HepG2 (cell line): ENCODE results near the gene YBX2. TPM values are rescaled to one million over a fixed set of nuclear protein-coding genes. Genes with fewer than 3 reads are reported as not detected.

Source experiments
- AKAP8 ChIP-seq: sonication (generic); formaldehyde crosslinking; IDR thresholded peaks from 2 replicates; pipeline ENCODE4 v1.5.1; 2020; ENCODE audit warnings: mild to moderate bottlenecking, missing genetic modification reagents
- ETV6 ChIP-seq: sonication (generic); formaldehyde crosslinking; conservative IDR thresholded peaks from 2 replicates; pipeline ENCODE4 v1.4.0; 2020; ENCODE audit warnings: missing genetic modification reagents
- FOXO1 ChIP-seq: sonication (generic); formaldehyde crosslinking; IDR thresholded peaks from 2 replicates; pipeline ENCODE4 v1.4.0; 2020; ENCODE audit warnings: missing genetic modification reagents
- GABPB1 ChIP-seq: IDR thresholded peaks from 2 replicates; pipeline ENCODE4 v1.6.1; 2016; ENCODE audit warnings: mild to moderate bottlenecking, missing genetic modification reagents, moderate library complexity, missing compliant biosample characterization
- KDM3A ChIP-seq: IDR thresholded peaks from 2 replicates; pipeline ENCODE4 v1.6.1; 2018; ENCODE audit warnings: low read depth, missing compliant biosample characterization
- MED13 ChIP-seq: sonication (generic); formaldehyde crosslinking; IDR thresholded peaks from 2 replicates; pipeline ENCODE4 v1.5.0; 2020; ENCODE audit warnings: missing genetic modification reagents
- RBM22 ChIP-seq: fragments of 200-400 bp; formaldehyde crosslinking; optimal IDR thresholded peaks from 2 replicates; pipeline ENCODE3; 2017; ENCODE audit warnings: mild to moderate bottlenecking, low read length, moderate library complexity
- SOX5 ChIP-seq: IDR thresholded peaks from 2 replicates; pipeline ENCODE4 v1.6.1; 2016; ENCODE audit warnings: borderline replicate concordance
- SOX6 ChIP-seq, 2 experiments: fragments of 450-650 bp in 1 of 2; sonication (generic) in 1 of 2; formaldehyde crosslinking in 1 of 2; IDR thresholded peaks; 2 replicates each; pipeline versions ENCODE4 v1.4.0 to v1.6.1; 2017 to 2020; ENCODE audit warnings: antibody characterized with exemption in 1 of 2, mild to moderate bottlenecking in 1 of 2, missing genetic modification reagents in 1 of 2
- TCF12 ChIP-seq, 2 experiments: fragments of 450-650 bp in 1 of 2; sonication (generic) in 1 of 2; formaldehyde crosslinking in 1 of 2; IDR thresholded peaks; 2 replicates each; pipeline versions ENCODE4 v1.6.1 to v1.8.0; 2017 to 2022; ENCODE audit warnings: antibody characterized with exemption in 1 of 2, mild to moderate bottlenecking in 1 of 2, missing genetic modification reagents in 1 of 2, moderate library complexity in 1 of 2
- YEATS4 ChIP-seq: sonication (generic); formaldehyde crosslinking; IDR thresholded peaks from 2 replicates; pipeline ENCODE4 v1.4.0; 2020; ENCODE audit warnings: missing genetic modification reagents, borderline replicate concordance
- YY1 ChIP-seq: IDR thresholded peaks from 2 replicates; pipeline ENCODE4 v1.6.1; 2011; ENCODE audit warnings: low read length, low read depth, moderate library complexity, mild to moderate bottlenecking; ENCODE audit not compliant: insufficient read depth, insufficient replicate concordance
- ZFP91 ChIP-seq: sonication (generic); formaldehyde crosslinking; IDR thresholded peaks from 2 replicates; pipeline ENCODE4 v1.9.0; 2022; ENCODE audit warnings: missing genetic modification reagents, mild to moderate bottlenecking, borderline replicate concordance
- ZNF546 ChIP-seq: sonication (generic); formaldehyde crosslinking; conservative IDR thresholded peaks from 2 replicates; pipeline ENCODE4 v1.8.1; 2023; ENCODE audit warnings: mild to moderate bottlenecking, missing genetic modification reagents
- ZNF768 ChIP-seq: sonication (generic); formaldehyde crosslinking; IDR thresholded peaks from 2 replicates; pipeline ENCODE4 v1.4.0; 2020; ENCODE audit warnings: missing genetic modification reagents
- polyA plus RNA-seq, 8 experiments: library from polyadenylated mRNA; depleted of rRNA in 3 of 8; stranded (reverse) in 7 of 8; unstranded in 1 of 8; fragments of >200 nt; fragmentation: Illumina TruSeq in 4 of 8; extraction: Trizol in 4 of 8; gene quantifications; 2 replicates each; pipeline versions ENCODE4 v1.2.1 to v1.2.3, GENCODE V29; 2011 to 2016; ENCODE audit warnings: low read depth in 4 of 8, missing spikeins in 1 of 8, mixed read lengths in 1 of 8; ENCODE audit not compliant: insufficient read depth in 1 of 8
- total RNA-seq, 5 experiments: library from RNA; depleted of rRNA; stranded (reverse); fragments of >200 nt; fragmentation: Illumina TruSeq; extraction: Trizol; gene quantifications; 2 replicates each; pipeline ENCODE4 v1.2.3, GENCODE V29; 2016; ENCODE audit warnings: low read depth in 1 of 5
- TF ChIP-seq, protein P1 (sequence below): sonication (generic); formaldehyde crosslinking; IDR thresholded peaks from 2 replicates; pipeline ENCODE4 v1.4.0; 2020; ENCODE audit warnings: mild to moderate bottlenecking, missing genetic modification reagents
- TF ChIP-seq, protein P2 (sequence below): sonication (generic); formaldehyde crosslinking; IDR thresholded peaks from 2 replicates; pipeline ENCODE4 v1.4.0; 2020; ENCODE audit warnings: mild to moderate bottlenecking, missing genetic modification reagents
- TF ChIP-seq, protein P3 (sequence below): sonication (generic); formaldehyde crosslinking; IDR thresholded peaks from 2 replicates; pipeline ENCODE4 v1.4.0; 2020; ENCODE audit warnings: missing genetic modification reagents
- TF ChIP-seq, protein P4 (sequence below): sonication (generic); formaldehyde crosslinking; IDR thresholded peaks from 2 replicates; pipeline ENCODE4 v1.5.0; 2020; ENCODE audit warnings: missing genetic modification reagents

Gene YBX2
- total and polyA plus RNA-seq, 2 of the 13 experiments (the other 11 are each of a cell fraction or from before 2014, with no cell fraction given), result 0.12 to 0.22 TPM

DNA sequence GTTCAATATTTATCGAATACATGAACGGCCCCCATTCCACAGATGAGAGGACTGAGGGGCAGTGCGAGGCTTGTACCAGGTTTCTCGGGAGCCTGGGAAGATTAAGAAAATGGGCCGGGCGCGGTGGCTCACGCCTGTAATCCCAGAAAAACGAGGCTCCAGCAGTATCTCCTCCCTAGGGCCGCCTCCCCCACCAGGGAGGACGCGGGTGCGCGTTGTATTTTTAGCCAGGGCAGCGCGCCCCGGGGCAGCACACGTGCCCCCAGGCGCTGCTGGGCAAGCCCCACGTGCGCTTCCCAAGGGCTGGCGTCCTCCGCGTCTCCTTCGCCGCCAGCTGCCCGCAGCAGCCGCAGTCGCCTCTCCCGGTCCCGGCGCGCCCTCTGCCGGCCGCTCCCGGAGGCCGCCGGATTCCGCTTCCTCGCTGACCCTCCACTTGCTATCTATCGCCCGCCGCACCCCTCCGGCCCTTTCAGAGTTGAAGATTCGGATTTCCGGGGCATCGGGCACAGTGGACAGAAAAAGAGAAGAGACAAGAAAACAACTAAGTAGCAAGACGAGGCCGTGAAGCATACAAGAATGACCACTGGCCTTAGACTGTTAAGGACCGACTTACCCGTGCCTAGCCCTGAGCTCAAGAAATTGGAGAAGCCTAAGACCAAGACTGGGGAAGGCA, 1.9 kb upstream of the YBX2 start (continued):
- TF ChIP-seq, protein P1, sequence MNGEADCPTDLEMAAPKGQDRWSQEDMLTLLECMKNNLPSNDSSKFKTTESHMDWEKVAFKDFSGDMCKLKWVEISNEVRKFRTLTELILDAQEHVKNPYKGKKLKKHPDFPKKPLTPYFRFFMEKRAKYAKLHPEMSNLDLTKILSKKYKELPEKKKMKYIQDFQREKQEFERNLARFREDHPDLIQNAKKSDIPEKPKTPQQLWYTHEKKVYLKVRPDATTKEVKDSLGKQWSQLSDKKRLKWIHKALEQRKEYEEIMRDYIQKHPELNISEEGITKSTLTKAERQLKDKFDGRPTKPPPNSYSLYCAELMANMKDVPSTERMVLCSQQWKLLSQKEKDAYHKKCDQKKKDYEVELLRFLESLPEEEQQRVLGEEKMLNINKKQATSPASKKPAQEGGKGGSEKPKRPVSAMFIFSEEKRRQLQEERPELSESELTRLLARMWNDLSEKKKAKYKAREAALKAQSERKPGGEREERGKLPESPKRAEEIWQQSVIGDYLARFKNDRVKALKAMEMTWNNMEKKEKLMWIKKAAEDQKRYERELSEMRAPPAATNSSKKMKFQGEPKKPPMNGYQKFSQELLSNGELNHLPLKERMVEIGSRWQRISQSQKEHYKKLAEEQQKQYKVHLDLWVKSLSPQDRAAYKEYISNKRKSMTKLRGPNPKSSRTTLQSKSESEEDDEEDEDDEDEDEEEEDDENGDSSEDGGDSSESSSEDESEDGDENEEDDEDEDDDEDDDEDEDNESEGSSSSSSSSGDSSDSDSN (CRISPR knock-in tag), result peak; percentile 50; the same call in 1 of the 2 replicates
- no peak for TF ChIP-seq TCF12 (IDR thresholded peaks at IDR 0.05)
- no peak for TF ChIP-seq TCF12 (CRISPR knock-in tag; IDR thresholded peaks at IDR 0.05)
- peak; percentile 63; the same call in 1 of the 2 replicates for TF ChIP-seq ZFP91
- TF ChIP-seq SOX6 (IDR thresholded peaks at IDR 0.05), result no peak
- peak; percentile 34; the same call in 1 of the 2 replicates for TF ChIP-seq SOX6 (CRISPR knock-in tag; IDR thresholded peaks at IDR 0.05)
- TF ChIP-seq ETV6 (CRISPR knock-in tag), result peak; percentile 52; the same call in 1 of the 2 replicates
- TF ChIP-seq GABPB1 (CRISPR knock-in tag), result peak; percentile 74; the same call in 1 of the 2 replicates
- TF ChIP-seq, protein P2, sequence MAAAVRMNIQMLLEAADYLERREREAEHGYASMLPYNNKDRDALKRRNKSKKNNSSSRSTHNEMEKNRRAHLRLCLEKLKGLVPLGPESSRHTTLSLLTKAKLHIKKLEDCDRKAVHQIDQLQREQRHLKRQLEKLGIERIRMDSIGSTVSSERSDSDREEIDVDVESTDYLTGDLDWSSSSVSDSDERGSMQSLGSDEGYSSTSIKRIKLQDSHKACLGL, result peak; percentile 67; the same call in 1 of the 2 replicates
- peak; percentile 89 for TF ChIP-seq KDM3A (CRISPR knock-in tag)
- TF ChIP-seq ZNF768 (CRISPR knock-in tag), result peak; percentile 55; the same call in 1 of the 2 replicates
- TF ChIP-seq RBM22, result no peak
- TF ChIP-seq MED13 (CRISPR knock-in tag), result no peak
- TF ChIP-seq FOXO1 (CRISPR knock-in tag), result peak; percentile 30; the same call in 1 of the 2 replicates
- TF ChIP-seq SOX5 (CRISPR knock-in tag), result peak; percentile 40; the same call in 1 of the 2 replicates
- TF ChIP-seq YEATS4 (CRISPR knock-in tag), result peak; percentile 77; the same call in 1 of the 2 replicates
- TF ChIP-seq, protein P3, sequence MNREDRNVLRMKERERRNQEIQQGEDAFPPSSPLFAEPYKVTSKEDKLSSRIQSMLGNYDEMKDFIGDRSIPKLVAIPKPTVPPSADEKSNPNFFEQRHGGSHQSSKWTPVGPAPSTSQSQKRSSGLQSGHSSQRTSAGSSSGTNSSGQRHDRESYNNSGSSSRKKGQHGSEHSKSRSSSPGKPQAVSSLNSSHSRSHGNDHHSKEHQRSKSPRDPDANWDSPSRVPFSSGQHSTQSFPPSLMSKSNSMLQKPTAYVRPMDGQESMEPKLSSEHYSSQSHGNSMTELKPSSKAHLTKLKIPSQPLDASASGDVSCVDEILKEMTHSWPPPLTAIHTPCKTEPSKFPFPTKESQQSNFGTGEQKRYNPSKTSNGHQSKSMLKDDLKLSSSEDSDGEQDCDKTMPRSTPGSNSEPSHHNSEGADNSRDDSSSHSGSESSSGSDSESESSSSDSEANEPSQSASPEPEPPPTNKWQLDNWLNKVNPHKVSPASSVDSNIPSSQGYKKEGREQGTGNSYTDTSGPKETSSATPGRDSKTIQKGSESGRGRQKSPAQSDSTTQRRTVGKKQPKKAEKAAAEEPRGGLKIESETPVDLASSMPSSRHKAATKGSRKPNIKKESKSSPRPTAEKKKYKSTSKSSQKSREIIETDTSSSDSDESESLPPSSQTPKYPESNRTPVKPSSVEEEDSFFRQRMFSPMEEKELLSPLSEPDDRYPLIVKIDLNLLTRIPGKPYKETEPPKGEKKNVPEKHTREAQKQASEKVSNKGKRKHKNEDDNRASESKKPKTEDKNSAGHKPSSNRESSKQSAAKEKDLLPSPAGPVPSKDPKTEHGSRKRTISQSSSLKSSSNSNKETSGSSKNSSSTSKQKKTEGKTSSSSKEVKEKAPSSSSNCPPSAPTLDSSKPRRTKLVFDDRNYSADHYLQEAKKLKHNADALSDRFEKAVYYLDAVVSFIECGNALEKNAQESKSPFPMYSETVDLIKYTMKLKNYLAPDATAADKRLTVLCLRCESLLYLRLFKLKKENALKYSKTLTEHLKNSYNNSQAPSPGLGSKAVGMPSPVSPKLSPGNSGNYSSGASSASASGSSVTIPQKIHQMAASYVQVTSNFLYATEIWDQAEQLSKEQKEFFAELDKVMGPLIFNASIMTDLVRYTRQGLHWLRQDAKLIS, result no peak
- TF ChIP-seq ZNF546 (CRISPR knock-in tag), result peak; percentile 78; the same call in 1 of the 2 replicates
- TF ChIP-seq YY1, result peak; percentile 67
- TF ChIP-seq, protein P4, sequence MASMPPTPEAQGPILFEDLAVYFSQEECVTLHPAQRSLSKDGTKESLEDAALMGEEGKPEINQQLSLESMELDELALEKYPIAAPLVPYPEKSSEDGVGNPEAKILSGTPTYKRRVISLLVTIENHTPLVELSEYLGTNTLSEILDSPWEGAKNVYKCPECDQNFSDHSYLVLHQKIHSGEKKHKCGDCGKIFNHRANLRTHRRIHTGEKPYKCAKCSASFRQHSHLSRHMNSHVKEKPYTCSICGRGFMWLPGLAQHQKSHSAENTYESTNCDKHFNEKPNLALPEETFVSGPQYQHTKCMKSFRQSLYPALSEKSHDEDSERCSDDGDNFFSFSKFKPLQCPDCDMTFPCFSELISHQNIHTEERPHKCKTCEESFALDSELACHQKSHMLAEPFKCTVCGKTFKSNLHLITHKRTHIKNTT (CRISPR knock-in tag), result no peak
- 0 out of 2 replicates have a peak, but pooled peaks have one; percentile 41 for TF ChIP-seq AKAP8
